ENCODE results near the gene CDKN2AIP.

- TF ChIP-seq, protein P1, sequence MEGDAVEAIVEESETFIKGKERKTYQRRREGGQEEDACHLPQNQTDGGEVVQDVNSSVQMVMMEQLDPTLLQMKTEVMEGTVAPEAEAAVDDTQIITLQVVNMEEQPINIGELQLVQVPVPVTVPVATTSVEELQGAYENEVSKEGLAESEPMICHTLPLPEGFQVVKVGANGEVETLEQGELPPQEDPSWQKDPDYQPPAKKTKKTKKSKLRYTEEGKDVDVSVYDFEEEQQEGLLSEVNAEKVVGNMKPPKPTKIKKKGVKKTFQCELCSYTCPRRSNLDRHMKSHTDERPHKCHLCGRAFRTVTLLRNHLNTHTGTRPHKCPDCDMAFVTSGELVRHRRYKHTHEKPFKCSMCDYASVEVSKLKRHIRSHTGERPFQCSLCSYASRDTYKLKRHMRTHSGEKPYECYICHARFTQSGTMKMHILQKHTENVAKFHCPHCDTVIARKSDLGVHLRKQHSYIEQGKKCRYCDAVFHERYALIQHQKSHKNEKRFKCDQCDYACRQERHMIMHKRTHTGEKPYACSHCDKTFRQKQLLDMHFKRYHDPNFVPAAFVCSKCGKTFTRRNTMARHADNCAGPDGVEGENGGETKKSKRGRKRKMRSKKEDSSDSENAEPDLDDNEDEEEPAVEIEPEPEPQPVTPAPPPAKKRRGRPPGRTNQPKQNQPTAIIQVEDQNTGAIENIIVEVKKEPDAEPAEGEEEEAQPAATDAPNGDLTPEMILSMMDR (conservative IDR thresholded peaks at IDR 0.05; ENCODE audit: low read depth, low read length), result no peak
- TF ChIP-seq MXI1 (IDR thresholded peaks at IDR 0.05; ENCODE audit: borderline replicate concordance, low read depth, low read length) (no peak), USF2 (IDR thresholded peaks at IDR 0.05; ENCODE audit: low read depth, low read length) (no peak), POLR2A (IDR thresholded peaks at IDR 0.05; ENCODE audit: low read depth, low read length) (no peak), RAD21 (IDR thresholded peaks at IDR 0.05; ENCODE audit: low read length) (no peak), CEBPB (IDR thresholded peaks at IDR 0.05; ENCODE audit: low read depth, low read length) (no peak), FOS (IDR thresholded peaks at IDR 0.05; ENCODE audit: low read depth, low read length) (no peak), MAFK (IDR thresholded peaks at IDR 0.05; ENCODE audit: low read depth, low read length) (no peak), RFX5 (IDR thresholded peaks at IDR 0.05; ENCODE audit: low read depth, low read length) (no peak), CHD1 (IDR thresholded peaks at IDR 0.05; ENCODE audit: low read depth, low read length) (no peak), MAZ (IDR thresholded peaks at IDR 0.05; ENCODE audit: borderline replicate concordance, low read depth, low read length) (no peak), SMC3 (IDR thresholded peaks at IDR 0.05; ENCODE audit: low read depth, low read length) (no peak), RCOR1 (IDR thresholded peaks at IDR 0.05; ENCODE audit: insufficient replicate concordance, low read length) (no peak)
Observed at GRCh38 chr4:183399126-183399522, 45.3 kb upstream of the CDKN2AIP start.

Measured in IMR-90 (cell line).